ES-I3 (cell line): ENCODE measurements around the gene SDF2L1.

ENCODE experiments used
- H3K36me3 ChIP-seq: 2 replicates; pipeline ENCODE4 v1.6.1; 2013; ENCODE audit warnings: mild to moderate bottlenecking, low read length, control low read depth, moderate library complexity; ENCODE audit not compliant: insufficient read depth
- H3K4me1 ChIP-seq: 2 replicates; pipeline ENCODE4 v1.6.1; 2013; ENCODE audit warnings: mild to moderate bottlenecking, control low read depth, low read length; ENCODE audit not compliant: insufficient read depth
- H3K9ac ChIP-seq: 2 replicates; pipeline ENCODE4 v1.6.1; 2013; ENCODE audit warnings: low read depth, mild to moderate bottlenecking, low read length, moderate library complexity
- H3K9me3 ChIP-seq: 2 replicates; pipeline ENCODE4 v1.6.1; 2013; ENCODE audit warnings: mild to moderate bottlenecking, low read length, moderate library complexity; ENCODE audit not compliant: control insufficient read depth, insufficient read depth

The SDF2L1 gene

DNA sequence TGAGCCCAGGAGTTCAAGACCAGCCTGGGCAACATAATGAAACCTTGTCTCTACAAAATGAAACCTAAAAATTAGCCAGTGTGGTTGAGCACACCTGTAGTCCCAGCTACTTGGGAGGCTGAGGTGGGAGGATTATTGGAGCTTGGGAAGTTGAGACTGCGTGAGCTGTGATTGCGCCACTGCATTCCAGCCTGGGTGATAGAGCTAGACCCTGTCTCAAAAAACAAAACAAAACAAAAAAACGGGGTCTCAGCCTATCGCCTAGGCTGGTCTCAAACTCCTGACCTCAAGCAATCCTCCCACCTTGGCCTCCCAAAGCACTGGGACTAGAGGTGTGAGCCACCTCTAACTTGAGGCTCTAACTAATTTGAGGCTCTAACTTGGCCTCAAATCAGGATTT, 37.3 kb downstream of the SDF2L1 start:
- H3K9me3 ChIP-seq: no peaks in the 10 kb centered on the region
- H3K4me1 ChIP-seq: no peaks in the 10 kb centered on the region
- H3K9ac ChIP-seq: no peak overlapping the region
- no peaks in the 10 kb centered on the region for H3K36me3 ChIP-seq

DNA sequence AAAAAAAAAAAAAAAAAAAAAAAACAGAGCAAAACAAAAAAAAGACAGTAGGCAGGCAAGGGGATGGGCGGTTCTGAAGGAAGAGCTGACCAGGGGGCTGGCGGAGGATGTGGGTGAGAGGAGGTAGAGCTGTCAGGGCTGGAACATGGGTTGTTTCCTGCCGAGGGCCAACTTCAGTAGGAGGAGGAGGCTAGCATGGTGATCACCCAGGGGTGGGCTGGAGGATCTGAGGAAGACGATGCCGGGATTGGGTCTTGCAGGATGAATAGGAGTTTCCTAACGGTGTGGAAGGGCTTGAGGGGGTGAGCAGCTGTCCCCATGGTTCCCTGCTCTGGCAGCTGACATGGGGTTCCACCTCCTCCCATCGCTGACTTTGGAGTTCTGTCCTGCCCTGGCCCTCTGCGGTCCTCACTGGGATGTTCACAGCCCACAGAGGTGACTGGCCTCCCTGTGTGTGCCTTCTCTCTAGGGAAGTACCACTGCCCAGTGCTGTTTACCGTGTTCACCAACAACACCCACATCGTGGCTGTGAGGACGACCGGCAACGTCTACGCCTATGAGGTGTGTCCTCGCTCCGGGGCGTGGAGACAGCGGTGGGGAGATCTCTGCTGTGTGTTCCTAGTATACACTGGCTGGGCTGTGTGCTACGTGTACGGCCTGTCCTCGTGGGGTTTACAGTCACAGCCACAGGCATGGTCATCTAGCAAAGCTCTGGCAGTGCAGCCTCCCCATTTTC, 38.9 kb downstream of the SDF2L1 start:
- no peak overlapping the region for H3K9ac ChIP-seq
- no peaks in the 10 kb centered on the region for H3K9me3 ChIP-seq
- H3K36me3 ChIP-seq: no peaks in the 10 kb centered on the region
- H3K4me1 ChIP-seq: no peaks in the 10 kb centered on the region

GRCh38 chr22:21681566-21682370, 39.7 kb downstream of the SDF2L1 start:
- Histone ChIP-seq H3K4me1 (no peaks in the 10 kb centered on the region), H3K36me3 (no peaks in the 10 kb centered on the region), H3K9ac (no peak overlapping the region), H3K9me3 (no peaks in the 10 kb centered on the region)

DNA sequence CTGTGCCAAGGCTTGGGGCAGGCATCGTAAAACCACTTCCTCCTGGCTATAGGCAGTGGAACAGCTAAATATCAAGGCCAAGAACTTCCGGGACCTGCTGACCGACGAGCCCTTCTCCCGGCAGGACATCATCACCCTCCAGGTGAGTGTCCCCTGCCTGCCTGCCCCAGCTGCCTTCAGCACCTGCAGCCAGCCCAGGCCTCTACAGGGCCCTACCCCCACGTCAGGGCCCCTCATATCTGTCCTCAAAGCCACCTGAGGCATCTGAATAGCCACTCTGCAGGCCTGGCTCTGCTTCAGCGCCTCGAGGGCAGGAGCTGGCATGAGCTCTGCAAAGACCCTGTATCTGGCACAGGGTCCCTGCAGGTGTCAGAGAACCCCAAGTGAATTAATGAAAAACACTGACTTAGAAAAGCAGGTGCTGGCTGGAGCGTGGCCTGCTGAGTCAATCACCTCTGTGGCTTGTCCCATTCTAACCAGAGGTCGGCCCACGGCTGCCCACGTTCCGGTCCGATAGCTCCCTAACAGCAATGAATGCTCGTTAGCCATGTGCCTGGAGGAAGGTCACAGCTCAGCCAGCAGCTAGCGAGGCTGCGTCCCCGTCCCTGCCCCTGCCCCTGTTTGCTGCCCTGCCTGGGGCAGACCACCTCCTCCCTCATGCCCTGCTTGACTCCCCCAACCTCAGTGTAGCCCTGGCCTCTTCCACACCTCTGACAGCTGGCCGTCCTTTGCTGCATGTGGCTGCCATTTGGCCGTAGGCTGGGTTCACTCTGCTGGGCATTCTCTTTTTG, 40.5 kb downstream of the SDF2L1 start:
- H3K36me3 ChIP-seq: no peaks in the 10 kb centered on the region
- H3K9ac ChIP-seq: no peak overlapping the region
- no peaks in the 10 kb centered on the region for H3K9me3 ChIP-seq
- no peaks in the 10 kb centered on the region for H3K4me1 ChIP-seq

GRCh38 chr22:21683401-21683811, 41.3 kb downstream of the SDF2L1 start:
- Histone ChIP-seq H3K36me3 (no peaks in the 10 kb centered on the region), H3K4me1 (no peaks in the 10 kb centered on the region), H3K9ac (no peak overlapping the region), H3K9me3 (no peaks in the 10 kb centered on the region)

DNA sequence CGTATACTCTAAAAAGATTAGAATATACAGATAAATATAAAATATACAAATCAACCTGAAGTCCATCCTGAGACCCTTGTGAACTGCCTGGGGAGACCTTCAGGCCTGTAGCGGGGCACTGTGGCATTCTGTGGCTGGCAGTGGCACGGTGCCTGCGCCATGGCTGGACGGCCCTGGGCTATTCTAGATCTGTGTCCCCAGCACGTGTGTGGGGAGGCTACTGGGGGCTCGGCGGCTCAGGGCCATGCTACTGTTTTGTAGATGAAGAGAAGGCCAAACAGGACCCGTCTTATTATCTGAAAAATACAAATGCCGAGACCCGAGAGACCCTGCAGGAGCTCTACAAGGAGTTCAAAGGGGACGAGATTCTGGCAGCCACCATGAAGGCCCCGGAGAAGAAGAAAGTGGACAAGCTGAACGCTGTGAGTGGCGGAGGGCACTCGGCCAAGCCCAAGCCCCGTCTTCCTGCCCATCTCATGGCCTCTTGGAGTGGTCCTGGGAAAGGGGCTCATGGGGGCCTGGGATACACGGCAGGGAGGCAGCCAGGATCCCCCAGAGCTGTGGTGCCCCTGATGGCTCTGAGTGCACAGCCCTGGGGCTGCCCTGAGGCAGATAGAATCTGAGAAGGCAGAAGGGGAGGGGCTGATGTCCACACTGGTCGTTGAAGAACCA, 42.5 kb downstream of the SDF2L1 start:
- no peak overlapping the region for H3K9ac ChIP-seq
- H3K4me1 ChIP-seq: no peaks in the 10 kb centered on the region
- no peaks in the 10 kb centered on the region for H3K9me3 ChIP-seq
- no peaks in the 10 kb centered on the region for H3K36me3 ChIP-seq

- Histone ChIP-seq H3K9me3 (no peaks in the 10 kb centered on the region), H3K36me3 (no peaks in the 10 kb centered on the region), H3K4me1 (no peaks in the 10 kb centered on the region), H3K9ac (no peak overlapping the region)
Measured at GRCh38 chr22:21685164-21685513, 43.0 kb downstream of the SDF2L1 start.

DNA sequence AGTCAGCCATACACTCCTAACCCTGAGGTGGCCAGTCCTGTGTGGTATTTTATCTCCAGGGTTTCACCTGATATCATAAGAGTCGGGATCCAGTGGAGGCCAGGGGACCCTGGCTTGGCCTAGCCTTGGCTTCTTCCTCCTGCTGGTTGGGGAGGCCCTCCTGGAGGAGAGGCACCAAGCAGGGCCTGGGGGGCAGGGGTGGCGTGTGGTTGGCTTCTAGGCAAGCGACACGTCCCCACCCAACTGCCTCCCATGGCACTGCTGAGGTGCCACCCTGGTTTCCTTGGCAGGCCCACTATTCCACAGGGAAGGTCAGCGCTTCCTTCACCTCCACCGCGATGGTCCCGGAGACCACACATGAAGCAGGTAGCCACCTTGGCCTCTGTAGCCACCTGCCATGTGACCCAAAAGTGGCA, 44.1 kb downstream of the SDF2L1 start:
- Histone ChIP-seq H3K36me3 (no peaks in the 10 kb centered on the region), H3K9ac (no peak overlapping the region), H3K4me1 (no peaks in the 10 kb centered on the region), H3K9me3 (no peaks in the 10 kb centered on the region)

GRCh38 chr22:21686634-21687393, 44.7 kb downstream of the SDF2L1 start:
- Histone ChIP-seq H3K9me3 (no peaks in the 10 kb centered on the region), H3K36me3 (no peaks in the 10 kb centered on the region), H3K4me1 (no peaks in the 10 kb centered on the region), H3K9ac (no peak overlapping the region)

GRCh38 chr22:21687685-21688259, 45.7 kb downstream of the SDF2L1 start:
- H3K9me3 ChIP-seq: no peaks in the 10 kb centered on the region
- H3K4me1 ChIP-seq: no peaks in the 10 kb centered on the region
- H3K9ac ChIP-seq: no peak overlapping the region
- H3K36me3 ChIP-seq: no peaks in the 10 kb centered on the region

GRCh38 chr22:21688341-21688705, 46.2 kb downstream of the SDF2L1 start:
- H3K4me1 ChIP-seq: no peaks in the 10 kb centered on the region
- H3K36me3 ChIP-seq: no peaks in the 10 kb centered on the region
- no peak overlapping the region for H3K9ac ChIP-seq
- no peaks in the 10 kb centered on the region for H3K9me3 ChIP-seq

DNA sequence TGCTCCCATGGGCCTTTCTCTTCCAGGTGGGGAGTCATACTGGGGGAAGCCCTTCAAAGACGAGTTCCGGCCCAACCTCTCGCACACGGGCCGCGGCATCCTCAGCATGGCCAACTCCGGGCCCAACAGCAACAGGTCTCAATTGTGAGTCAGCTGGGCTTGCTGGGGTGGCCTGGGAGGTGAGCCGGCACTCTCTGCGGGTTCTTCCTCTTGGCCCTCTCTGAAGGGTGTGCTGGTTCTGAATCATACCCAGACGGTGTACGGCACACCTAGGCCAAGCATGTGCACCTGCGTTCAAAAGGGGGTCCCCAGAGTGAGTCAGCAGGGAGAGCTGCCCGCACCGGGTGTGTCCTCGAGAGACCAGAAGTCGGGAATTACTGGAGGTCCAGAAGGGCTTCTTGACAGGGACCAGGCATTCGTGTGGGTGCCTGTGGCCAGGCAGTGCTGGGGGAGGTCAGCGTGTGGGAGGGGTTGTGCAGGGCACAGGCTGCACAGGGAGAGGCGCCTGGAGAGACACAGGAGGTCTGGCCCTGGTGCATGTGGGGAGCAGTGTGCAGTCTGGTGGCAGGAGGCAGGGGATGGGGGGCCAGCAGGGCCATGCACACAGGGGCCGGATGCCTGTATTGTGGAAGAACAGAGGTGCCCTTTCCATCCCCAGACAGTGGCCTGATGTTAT, 46.7 kb downstream of the SDF2L1 start:
- H3K36me3 ChIP-seq: peaks cover 2% of the 10 kb centered on the region; the same call in 1 of the 2 replicates
- no peaks in the 10 kb centered on the region for H3K4me1 ChIP-seq
- H3K9me3 ChIP-seq: no peaks in the 10 kb centered on the region
- H3K9ac ChIP-seq: no peak overlapping the region

DNA sequence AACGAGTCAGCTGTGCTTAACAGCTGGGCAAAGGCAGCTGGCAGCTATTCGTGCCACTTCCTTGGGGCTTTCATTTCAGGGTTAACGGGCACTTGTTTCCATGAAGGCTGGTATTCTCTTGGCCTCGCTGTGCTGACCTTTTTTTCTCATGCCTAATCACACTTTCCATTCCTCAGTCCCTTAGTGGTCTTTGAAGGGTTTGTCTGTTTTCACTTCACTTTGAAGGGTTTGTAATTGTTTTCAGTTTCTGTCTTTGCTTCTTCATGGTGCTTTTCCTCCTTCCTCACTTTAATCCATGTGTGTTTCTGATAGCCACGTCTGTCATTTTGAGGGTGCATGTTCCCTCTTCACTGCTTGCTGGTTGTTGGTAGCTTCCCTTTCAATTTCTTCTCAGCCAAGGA, 48.3 kb downstream of the SDF2L1 start:
- H3K9me3 ChIP-seq: no peaks in the 10 kb centered on the region
- peaks cover 2% of the 10 kb centered on the region; the same call in 1 of the 2 replicates for H3K36me3 ChIP-seq
- H3K4me1 ChIP-seq: no peaks in the 10 kb centered on the region
- no peak overlapping the region for H3K9ac ChIP-seq
